ENCODE data around the gene SPTLC3.

Gene SPTLC3

GRCh38 chr20:13068336-13068735, 59.6 kb downstream of the SPTLC3 start:
- no peaks in the 10 kb centered on the region for H3K36me3 ChIP-seq (ENCODE audit: control insufficient read depth, insufficient read depth, low read length, severe bottlenecking)
- no peaks in the 10 kb centered on the region for H3K4me1 ChIP-seq (ENCODE audit: control insufficient read depth, insufficient read depth, low read length)
- no peak overlapping the region for H3K4me3 ChIP-seq (ENCODE audit: low read length)
- DNase-seq (ENCODE audit: low read depth): no peak
- no peak overlapping the region for H3K9ac ChIP-seq (ENCODE audit: low read length)
- H3K9me3 ChIP-seq (ENCODE audit: control insufficient read depth, low read length): peaks cover 7% of the 10 kb centered on the region
- H3K27me3 ChIP-seq (replicated peaks; ENCODE audit: control insufficient read depth, insufficient read depth, low read length): no peaks in the 10 kb centered on the region

GRCh38 chr20:13081877-13082276, 73.1 kb downstream of the SPTLC3 start:
- Histone ChIP-seq H3K4me3 (ENCODE audit: low read length) (no peak overlapping the region), H3K9me3 (ENCODE audit: control insufficient read depth, low read length) (no peaks in the 10 kb centered on the region), H3K27me3 (replicated peaks; ENCODE audit: control insufficient read depth, insufficient read depth, low read length) (no peaks in the 10 kb centered on the region), H3K9ac (ENCODE audit: low read length) (no peak overlapping the region), H3K4me1 (ENCODE audit: control insufficient read depth, insufficient read depth, low read length) (peaks cover 3% of the 10 kb centered on the region), H3K36me3 (ENCODE audit: control insufficient read depth, insufficient read depth, low read length, severe bottlenecking) (no peaks in the 10 kb centered on the region)
- no peak for DNase-seq (ENCODE audit: low read depth)

- Histone ChIP-seq H3K27me3 (replicated peaks; ENCODE audit: control insufficient read depth, insufficient read depth, low read length) (no peaks in the 10 kb centered on the region), H3K9ac (ENCODE audit: low read length) (no peak overlapping the region), H3K4me1 (ENCODE audit: control insufficient read depth, insufficient read depth, low read length) (peaks cover 2% of the 10 kb centered on the region), H3K4me3 (ENCODE audit: low read length) (no peak overlapping the region), H3K9me3 (ENCODE audit: control insufficient read depth, low read length) (no peaks in the 10 kb centered on the region), H3K36me3 (ENCODE audit: control insufficient read depth, insufficient read depth, low read length, severe bottlenecking) (no peaks in the 10 kb centered on the region)
- no peak for DNase-seq (ENCODE audit: low read depth)
These were observed 73.6 kb downstream of the SPTLC3 start for GRCh38 chr20:13082378-13082777.

- Histone ChIP-seq H3K36me3 (ENCODE audit: control insufficient read depth, insufficient read depth, low read length, severe bottlenecking) (no peaks in the 10 kb centered on the region), H3K9ac (ENCODE audit: low read length) (no peak overlapping the region), H3K27me3 (replicated peaks; ENCODE audit: control insufficient read depth, insufficient read depth, low read length) (no peaks in the 10 kb centered on the region), H3K4me3 (ENCODE audit: low read length) (no peak overlapping the region), H3K9me3 (ENCODE audit: control insufficient read depth, low read length) (no peaks in the 10 kb centered on the region), H3K4me1 (ENCODE audit: control insufficient read depth, insufficient read depth, low read length) (no peaks in the 10 kb centered on the region)
- no peak for DNase-seq (ENCODE audit: low read depth)
These were observed 76.5 kb downstream of the SPTLC3 start for GRCh38 chr20:13085275-13085674.

- DNase-seq (ENCODE audit: low read depth): no peak
These were observed 81.2 kb downstream of the SPTLC3 start for GRCh38 chr20:13089950-13090469.

GRCh38 chr20:13092111-13092510, 83.3 kb downstream of the SPTLC3 start:
- Histone ChIP-seq H3K27me3 (replicated peaks; ENCODE audit: control insufficient read depth, insufficient read depth, low read length) (no peaks in the 10 kb centered on the region), H3K4me1 (ENCODE audit: control insufficient read depth, insufficient read depth, low read length) (no peaks in the 10 kb centered on the region), H3K9me3 (ENCODE audit: control insufficient read depth, low read length) (no peaks in the 10 kb centered on the region), H3K4me3 (ENCODE audit: low read length) (no peak overlapping the region), H3K9ac (ENCODE audit: low read length) (no peak overlapping the region), H3K36me3 (ENCODE audit: control insufficient read depth, insufficient read depth, low read length, severe bottlenecking) (no peaks in the 10 kb centered on the region)
- DNase-seq (ENCODE audit: low read depth): no peak

More at GRCh38 chr20:13089950-13090469, 81.2 kb downstream of the SPTLC3 start:
- H3K4me1 ChIP-seq (ENCODE audit: control insufficient read depth, insufficient read depth, low read length): no peaks in the 10 kb centered on the region
- H3K4me3 ChIP-seq (ENCODE audit: low read length): no peak overlapping the region
- no peaks in the 10 kb centered on the region for H3K36me3 ChIP-seq (ENCODE audit: control insufficient read depth, insufficient read depth, low read length, severe bottlenecking)
- H3K27me3 ChIP-seq (replicated peaks; ENCODE audit: control insufficient read depth, insufficient read depth, low read length): no peaks in the 10 kb centered on the region
- H3K9ac ChIP-seq (ENCODE audit: low read length): no peak overlapping the region
- no peaks in the 10 kb centered on the region for H3K9me3 ChIP-seq (ENCODE audit: control insufficient read depth, low read length)

- DNase-seq (ENCODE audit: low read depth): no peak
- Histone ChIP-seq H3K9ac (ENCODE audit: low read length) (no peak overlapping the region), H3K27me3 (replicated peaks; ENCODE audit: control insufficient read depth, insufficient read depth, low read length) (no peaks in the 10 kb centered on the region), H3K36me3 (ENCODE audit: control insufficient read depth, insufficient read depth, low read length, severe bottlenecking) (no peaks in the 10 kb centered on the region), H3K4me1 (ENCODE audit: control insufficient read depth, insufficient read depth, low read length) (no peaks in the 10 kb centered on the region), H3K9me3 (ENCODE audit: control insufficient read depth, low read length) (no peaks in the 10 kb centered on the region), H3K4me3 (ENCODE audit: low read length) (no peak overlapping the region)
These were observed 86.2 kb downstream of the SPTLC3 start for GRCh38 chr20:13094976-13095375.

GRCh38 chr20:13098720-13099355, 90.1 kb downstream of the SPTLC3 start:
- peaks cover 16% of the 10 kb centered on the region for H3K4me1 ChIP-seq (ENCODE audit: control insufficient read depth, insufficient read depth, low read length)
- no peaks in the 10 kb centered on the region for H3K27me3 ChIP-seq (replicated peaks; ENCODE audit: control insufficient read depth, insufficient read depth, low read length)
- H3K9ac ChIP-seq (ENCODE audit: low read length): no peak overlapping the region
- no peak overlapping the region for H3K4me3 ChIP-seq (ENCODE audit: low read length)
- H3K9me3 ChIP-seq (ENCODE audit: control insufficient read depth, low read length): no peaks in the 10 kb centered on the region
- no peak for DNase-seq (ENCODE audit: low read depth)
- no peaks in the 10 kb centered on the region for H3K36me3 ChIP-seq (ENCODE audit: control insufficient read depth, insufficient read depth, low read length, severe bottlenecking)

GRCh38 chr20:13099676-13100075, 90.9 kb downstream of the SPTLC3 start:
- Histone ChIP-seq H3K9ac (ENCODE audit: low read length) (no peak overlapping the region), H3K36me3 (ENCODE audit: control insufficient read depth, insufficient read depth, low read length, severe bottlenecking) (no peaks in the 10 kb centered on the region), H3K4me1 (ENCODE audit: control insufficient read depth, insufficient read depth, low read length) (peaks cover 18% of the 10 kb centered on the region), H3K9me3 (ENCODE audit: control insufficient read depth, low read length) (no peaks in the 10 kb centered on the region), H3K27me3 (replicated peaks; ENCODE audit: control insufficient read depth, insufficient read depth, low read length) (no peaks in the 10 kb centered on the region), H3K4me3 (ENCODE audit: low read length) (no peak overlapping the region)
- DNase-seq (ENCODE audit: low read depth): no peak

- Histone ChIP-seq H3K9ac (ENCODE audit: low read length) (no peak overlapping the region), H3K9me3 (ENCODE audit: control insufficient read depth, low read length) (no peaks in the 10 kb centered on the region), H3K36me3 (ENCODE audit: control insufficient read depth, insufficient read depth, low read length, severe bottlenecking) (no peaks in the 10 kb centered on the region), H3K4me3 (ENCODE audit: low read length) (no peak overlapping the region), H3K4me1 (ENCODE audit: control insufficient read depth, insufficient read depth, low read length) (peaks cover 24% of the 10 kb centered on the region), H3K27me3 (replicated peaks; ENCODE audit: control insufficient read depth, insufficient read depth, low read length) (no peaks in the 10 kb centered on the region)
- DNase-seq (ENCODE audit: low read depth): no peak
These were observed 92.5 kb downstream of the SPTLC3 start for GRCh38 chr20:13101276-13101675.

- Histone ChIP-seq H3K4me3 (ENCODE audit: low read length) (no peak overlapping the region), H3K9me3 (ENCODE audit: control insufficient read depth, low read length) (no peaks in the 10 kb centered on the region), H3K9ac (ENCODE audit: low read length) (no peak overlapping the region), H3K36me3 (ENCODE audit: control insufficient read depth, insufficient read depth, low read length, severe bottlenecking) (no peaks in the 10 kb centered on the region), H3K4me1 (ENCODE audit: control insufficient read depth, insufficient read depth, low read length) (peaks cover 27% of the 10 kb centered on the region), H3K27me3 (replicated peaks; ENCODE audit: control insufficient read depth, insufficient read depth, low read length) (no peaks in the 10 kb centered on the region)
- no peak for DNase-seq (ENCODE audit: low read depth)
These were observed 92.9 kb downstream of the SPTLC3 start for GRCh38 chr20:13101706-13102105.

- H3K9ac ChIP-seq (ENCODE audit: low read length): no peak overlapping the region
- no peaks in the 10 kb centered on the region for H3K27me3 ChIP-seq (replicated peaks; ENCODE audit: control insufficient read depth, insufficient read depth, low read length)
- DNase-seq (ENCODE audit: low read depth): no peak
- H3K9me3 ChIP-seq (ENCODE audit: control insufficient read depth, low read length): no peaks in the 10 kb centered on the region
- peaks cover 27% of the 10 kb centered on the region for H3K4me1 ChIP-seq (ENCODE audit: control insufficient read depth, insufficient read depth, low read length)
- no peak overlapping the region for H3K4me3 ChIP-seq (ENCODE audit: low read length)
- no peaks in the 10 kb centered on the region for H3K36me3 ChIP-seq (ENCODE audit: control insufficient read depth, insufficient read depth, low read length, severe bottlenecking)
These were observed 93.5 kb downstream of the SPTLC3 start for GRCh38 chr20:13102237-13102636.

Measured in adipocyte (in vitro differentiated cells).